HG02610 (cell line): ENCODE results near the gene FAM227A.

Experiments
- ATAC-seq: cut with Tn5 transposase; IDR thresholded peaks from one replicate; pipeline ENCODE4 v1.9.1; 2021; ENCODE audit warnings: mild to moderate bottlenecking, moderate library complexity; ENCODE audit not compliant: unreplicated experiment

FAM227A gene

GRCh38 chr22:38549101-38549894 is 106.9 kb downstream of the FAM227A start:
- no peak for ATAC-seq

DNA sequence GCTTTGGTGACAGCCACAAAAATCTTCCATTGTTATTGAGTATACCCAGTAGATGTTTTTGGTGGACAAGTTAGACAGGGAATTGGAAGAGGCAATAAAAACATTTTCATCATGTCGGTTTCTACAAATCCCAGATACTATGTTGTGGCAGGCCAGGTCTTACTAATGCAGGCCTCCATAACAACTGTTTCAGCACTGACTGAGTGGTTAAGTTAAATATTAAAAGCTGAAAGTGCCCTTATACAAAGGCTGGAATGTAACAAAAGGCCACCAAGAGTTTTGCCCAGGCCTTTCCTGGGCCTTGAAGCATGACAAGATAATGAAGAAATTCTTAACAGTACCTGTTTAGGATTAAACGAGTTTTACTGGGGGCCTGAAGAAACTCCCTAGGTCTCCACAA is 115.5 kb downstream of the FAM227A start:
- ATAC-seq: no peak

DNA sequence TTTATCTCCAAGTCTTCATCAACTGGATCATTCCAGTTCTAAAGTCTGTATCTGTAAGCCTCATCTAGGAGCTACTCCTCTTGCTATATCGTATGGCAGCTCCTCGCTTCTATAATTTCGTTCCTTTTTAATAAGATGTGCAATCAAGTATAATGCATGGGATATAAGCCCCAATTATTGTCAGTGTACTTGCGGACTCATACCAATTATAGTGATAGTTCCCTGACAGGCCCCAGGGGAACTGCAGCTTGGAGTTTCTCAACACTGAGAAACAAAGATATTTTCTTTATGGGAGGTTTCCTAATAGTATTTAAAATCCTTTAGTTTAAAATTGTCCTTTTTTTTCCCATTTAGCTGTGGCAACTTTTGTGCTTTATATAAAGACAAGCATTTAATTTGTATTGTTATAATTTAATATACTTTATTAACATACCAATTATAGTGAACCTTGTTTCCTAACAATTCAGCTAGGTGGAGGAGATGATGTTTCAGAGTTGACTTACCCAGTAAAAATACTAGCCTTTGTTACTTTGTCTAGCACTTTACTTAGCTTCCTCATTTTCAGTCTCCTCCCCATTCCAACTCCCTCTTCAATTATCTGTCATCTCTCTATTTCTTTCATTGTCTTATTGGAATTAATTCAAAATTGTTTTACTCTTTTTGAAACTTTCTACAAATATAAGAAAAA is 124.8 kb downstream of the FAM227A start:
- no peak for ATAC-seq
